GM21381 (cell line): ENCODE results near the gene KRTAP4-9.
"Not testable (repeated sequence)": the region's sequence is repeated elsewhere in the genome, so short reads cannot be mapped to it uniquely, and the experiment has no call there.

Experiments used
- ATAC-seq: cut with Tn5 transposase; IDR thresholded peaks from one replicate; pipeline ENCODE4 v1.9.1; 2021; ENCODE audit warnings: mild to moderate bottlenecking, moderate library complexity; ENCODE audit not compliant: unreplicated experiment

Gene KRTAP4-9

GRCh38 chr17:41096055-41096454 lies 9.1 kb upstream of the KRTAP4-9 start:
- ATAC-seq: no peak

GRCh38 chr17:41098042-41098441 lies 7.1 kb upstream of the KRTAP4-9 start, which contains the start of gene KRTAP4-8:
TSS of gene KRTAP4-8 (minus strand) at chr17:41098142. CDS start at chr17:41098084, 58 bp downstream.
- ATAC-seq: no peak

GRCh38 chr17:41098481-41098880 lies 6.7 kb upstream of the KRTAP4-9 start:
- ATAC-seq: no peak

- not testable (repeated sequence) for ATAC-seq
These were observed 5.3 kb upstream of the KRTAP4-9 start for GRCh38 chr17:41099682-41100480.

GRCh38 chr17:41101586-41102259 lies 3.5 kb upstream of the KRTAP4-9 start, which contains the start of gene KRTAP4-16:
TSS of gene KRTAP4-16 (minus strand) at chr17:41102209. CDS start at chr17:41102209, 0 bp downstream.
- no peak for ATAC-seq

GRCh38 chr17:41103896-41104295 lies 1.3 kb upstream of the KRTAP4-9 start:
- no peak for ATAC-seq

GRCh38 chr17:41104386-41105038 lies 677 bp upstream of the KRTAP4-9 start:
- not testable (repeated sequence) for ATAC-seq

- no peak for ATAC-seq
These were observed 2.8 kb downstream of the KRTAP4-9 start for GRCh38 chr17:41107941-41108450.

- ATAC-seq: not testable (repeated sequence)
These were observed 3.7 kb downstream of the KRTAP4-9 start for GRCh38 chr17:41108728-41109386.

GRCh38 chr17:41111151-41111885 lies 6.1 kb downstream of the KRTAP4-9 start:
- no peak for ATAC-seq

GRCh38 chr17:41116297-41116696 lies 11.1 kb downstream of the KRTAP4-9 start:
- ATAC-seq: no peak

GRCh38 chr17:41117846-41118386 lies 12.7 kb downstream of the KRTAP4-9 start, which contains the start of gene KRTAP4-11:
TSS of gene KRTAP4-11 (minus strand) at chr17:41118373. CDS start at chr17:41118315, 58 bp downstream.
- not testable (repeated sequence) for ATAC-seq

- no peak for ATAC-seq
These were observed 13.5 kb downstream of the KRTAP4-9 start for GRCh38 chr17:41118721-41119120.

- not testable (repeated sequence) for ATAC-seq
These were observed 14.8 kb downstream of the KRTAP4-9 start for GRCh38 chr17:41119696-41120690.

- ATAC-seq: no peak
These were observed 16.6 kb downstream of the KRTAP4-9 start for GRCh38 chr17:41121742-41122141.

- not testable (repeated sequence) for ATAC-seq
These were observed 18.3 kb downstream of the KRTAP4-9 start for GRCh38 chr17:41123292-41123990.

- ATAC-seq: not testable (repeated sequence)
These were observed 18.8 kb downstream of the KRTAP4-9 start, which contains the start of gene KRTAP4-12 for GRCh38 chr17:41123991-41124371. TSS of gene KRTAP4-12 (minus strand) at chr17:41124182. CDS start at chr17:41124122, 60 bp downstream.

GRCh38 chr17:41125064-41125463 lies 19.9 kb downstream of the KRTAP4-9 start:
- ATAC-seq: no peak
